Measurements from ENCODE around the gene HDAC6. TPM values are rescaled to one million over a fixed set of nuclear protein-coding genes. Genes with fewer than 3 reads are reported as not detected.

Gene HDAC6
- total RNA-seq, 4 donors from 2014 or later = 26.8 to 64.0 (median 47.7) TPM

Small RNAs within 50 kb of the gene (small RNA-seq; reads per million reads assigned to genes)
- 0 reads per million in 3 donors for gene RNU6-29P

Other genes starting within 250 kb of the HDAC6 start
- 100 to 1,000 TPM in 3 of 4 donors, 10 to 100 TPM in 1; 94.0 to 204 (median 156) TPM for gene RBM3, start 227.6 kb upstream of the HDAC6 start, total RNA-seq
- 100 to 1,000 TPM; 123 to 166 (median 152) TPM for gene WDR13, start 204.6 kb upstream of the HDAC6 start, total RNA-seq
- 1 to 10 TPM; 3.2 to 9.9 (median 7.5) TPM for gene WAS, start 118.3 kb upstream of the HDAC6 start, total RNA-seq
- 1 to 10 TPM; 2.5 to 4.5 (median 4.3) TPM for gene SUV39H1, start 105.3 kb upstream of the HDAC6 start, total RNA-seq
- gene GLOD5, start 40.3 kb upstream of the HDAC6 start, total RNA-seq = not detected
- under 1 TPM in 1 of 4 donors, not detected in 3; 0.50 TPM for gene GATA1, start 15.5 kb upstream of the HDAC6 start, total RNA-seq
- not detected for gene ERAS, start 24.4 kb downstream of the HDAC6 start, total RNA-seq
- 10 to 100 TPM in 1 of 4 donors, 1 to 10 TPM in 3; 2.9 to 15.2 (median 7.7) TPM for gene PCSK1N, start 33.5 kb downstream of the HDAC6 start, total RNA-seq
- 10 to 100 TPM; 36.1 to 59.6 (median 51.1) TPM for gene TIMM17B, start 95.7 kb downstream of the HDAC6 start, total RNA-seq
- 10 to 100 TPM; 53.6 to 81.3 (median 72.0) TPM for gene PQBP1, start 95.9 kb downstream of the HDAC6 start, total RNA-seq
- gene SLC35A2, start 109.6 kb downstream of the HDAC6 start, total RNA-seq = 10 to 100 TPM in 2 of 4 donors, 1 to 10 TPM in 2; 7.3 to 13.4 (median 10.0) TPM
- gene PIM2, start 117.0 kb downstream of the HDAC6 start, total RNA-seq = 10 to 100 TPM in 1 of 4 donors, 1 to 10 TPM in 3; 3.3 to 11.4 (median 7.3) TPM
- gene OTUD5, start 155.5 kb downstream of the HDAC6 start, total RNA-seq = 10 to 100 TPM; 39.9 to 53.9 (median 48.5) TPM
- 1 to 10 TPM in 3 of 4 donors, under 1 TPM in 1; 0.83 to 1.9 (median 1.1) TPM for gene KCND1, start 169.8 kb downstream of the HDAC6 start, total RNA-seq
- 10 to 100 TPM; 24.7 to 36.4 (median 33.7) TPM for gene GRIPAP1, start 200.2 kb downstream of the HDAC6 start, total RNA-seq
- gene TFE3, start 241.3 kb downstream of the HDAC6 start, total RNA-seq = 100 to 1,000 TPM in 3 of 4 donors, 10 to 100 TPM in 1; 99.9 to 181 (median 150) TPM